GM18868 (cell line): ENCODE data around the gene SCAMP1.
"Not testable (repeated sequence)": the region's sequence is repeated elsewhere in the genome, so short reads cannot be mapped to it uniquely, and the experiment has no call there.

Experiments
- ATAC-seq: cut with Tn5 transposase; IDR thresholded peaks from one replicate; pipeline ENCODE4 v1.9.1; 2021; ENCODE audit warnings: mild to moderate bottlenecking, moderate library complexity; ENCODE audit not compliant: unreplicated experiment

Gene SCAMP1

GRCh38 chr5:78419396-78419795 is 59.0 kb downstream of the SCAMP1 start:
- no peak for ATAC-seq

GRCh38 chr5:78420548-78420947 is 60.1 kb downstream of the SCAMP1 start:
- no peak for ATAC-seq

GRCh38 chr5:78424665-78425064 is 64.2 kb downstream of the SCAMP1 start:
- ATAC-seq = no peak

- no peak for ATAC-seq
Observed at GRCh38 chr5:78429332-78429980, 69.0 kb downstream of the SCAMP1 start.

GRCh38 chr5:78430866-78431265 is 70.4 kb downstream of the SCAMP1 start:
- ATAC-seq = no peak

DNA sequence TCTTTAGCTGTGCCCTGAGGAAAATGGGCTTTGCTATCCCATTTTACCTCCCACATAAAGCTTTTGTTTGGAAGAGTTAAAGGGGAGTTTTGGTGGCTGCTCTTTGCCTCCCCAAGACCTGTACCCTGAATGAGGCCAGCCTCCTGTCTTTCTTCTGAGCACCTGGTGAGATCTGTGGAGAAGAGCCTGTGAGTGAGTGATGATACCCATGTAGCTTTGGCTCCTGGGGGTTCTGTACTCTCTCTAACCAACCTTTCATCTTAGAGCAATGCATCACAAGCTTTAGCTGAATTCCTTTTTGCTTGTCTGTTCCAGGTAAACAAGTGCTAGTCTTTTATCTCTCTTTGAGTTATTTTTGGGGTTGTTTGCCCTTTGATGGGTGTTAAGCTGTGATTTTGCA is 73.6 kb downstream of the SCAMP1 start:
- ATAC-seq = no peak

DNA sequence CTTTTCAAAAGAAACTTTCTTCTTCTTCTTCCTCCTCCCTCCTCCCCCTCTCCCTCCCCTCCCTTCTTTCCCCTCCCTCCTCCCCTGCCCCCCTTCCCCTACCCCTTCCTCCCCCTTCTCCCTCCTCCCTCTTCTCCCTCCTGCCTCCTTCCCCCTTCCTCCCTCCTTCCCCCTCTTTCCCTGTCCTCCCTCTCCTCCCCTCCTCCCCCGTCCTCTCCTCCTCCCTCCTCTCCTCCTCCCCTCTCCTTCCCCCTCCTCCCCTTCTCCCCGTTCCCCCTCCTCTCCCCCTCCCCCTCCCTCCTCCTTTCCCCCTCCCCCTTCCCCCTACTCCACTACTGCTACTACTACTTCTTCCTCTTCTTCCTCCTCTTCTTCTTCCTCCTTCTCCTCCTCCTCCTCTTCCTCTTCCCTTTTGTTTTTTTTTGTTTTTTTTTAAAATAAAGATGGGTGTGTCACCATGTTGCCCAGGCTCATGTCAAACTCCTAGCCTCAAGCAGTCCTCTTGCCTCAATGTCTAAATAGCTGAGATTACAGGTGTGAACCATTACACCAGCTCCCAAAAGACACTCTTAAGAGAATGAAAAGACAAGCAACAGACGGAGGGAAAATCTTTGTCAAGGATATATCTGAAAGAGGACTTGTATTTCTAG is 87.5 kb downstream of the SCAMP1 start:
- ATAC-seq = no peak

DNA sequence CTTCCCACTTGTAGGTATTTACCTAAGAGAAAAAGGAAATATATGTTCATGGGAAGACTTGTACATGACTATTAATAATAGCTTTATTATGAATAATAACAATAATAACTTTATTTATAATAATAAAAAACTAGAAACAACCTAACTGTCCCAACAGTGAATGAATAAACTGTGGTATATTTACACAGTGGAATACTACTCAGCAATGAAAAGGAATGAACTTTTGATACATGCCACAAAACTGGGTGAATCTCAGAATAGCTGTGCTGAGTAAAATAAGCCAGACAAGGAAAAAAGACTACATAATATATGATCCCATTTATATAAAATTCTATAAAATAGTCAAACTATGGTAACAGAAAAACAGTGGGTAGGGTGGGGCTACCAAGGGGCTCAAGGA is 88.7 kb downstream of the SCAMP1 start:
- ATAC-seq = no peak

DNA sequence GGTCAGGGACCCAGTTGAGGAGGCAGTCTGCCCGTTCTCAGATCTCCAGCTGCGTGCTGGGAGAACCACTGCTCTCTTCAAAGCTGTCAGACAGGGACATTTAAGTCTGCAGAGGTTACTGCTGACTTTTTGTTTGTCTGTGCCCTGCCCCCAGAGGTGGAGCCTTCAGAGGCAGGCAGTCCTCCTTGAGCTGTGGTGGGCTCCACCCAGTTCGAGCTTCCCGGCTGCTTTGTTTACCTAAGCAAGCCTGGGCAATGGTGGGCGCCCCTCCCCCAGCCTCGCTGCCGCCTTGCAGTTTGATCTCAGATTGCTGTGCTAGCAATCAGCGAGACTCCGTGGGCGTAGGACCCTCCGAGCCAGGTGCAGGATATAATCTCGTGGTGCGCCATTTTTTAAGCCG is 97.1 kb downstream of the SCAMP1 start:
- ATAC-seq = not testable (repeated sequence)

DNA sequence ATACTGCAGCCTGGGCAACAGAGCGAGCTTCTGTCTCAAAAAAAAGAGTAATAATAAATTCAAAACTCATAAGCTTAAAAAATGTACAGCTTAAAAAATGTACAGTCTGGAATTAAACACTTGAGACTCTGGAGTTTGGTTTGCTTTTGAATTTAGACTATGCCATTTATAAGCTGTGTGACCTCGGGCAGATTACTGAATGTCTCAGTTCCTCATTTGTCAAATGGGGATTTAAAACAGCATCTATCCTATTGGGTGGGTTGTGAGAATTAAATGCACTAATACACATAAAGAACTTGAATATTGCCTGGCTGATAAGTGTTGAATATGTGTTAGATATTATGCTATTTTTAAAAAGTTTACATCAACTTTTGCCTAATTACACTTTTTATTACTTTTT is 98.4 kb downstream of the SCAMP1 start:
- no peak for ATAC-seq

DNA sequence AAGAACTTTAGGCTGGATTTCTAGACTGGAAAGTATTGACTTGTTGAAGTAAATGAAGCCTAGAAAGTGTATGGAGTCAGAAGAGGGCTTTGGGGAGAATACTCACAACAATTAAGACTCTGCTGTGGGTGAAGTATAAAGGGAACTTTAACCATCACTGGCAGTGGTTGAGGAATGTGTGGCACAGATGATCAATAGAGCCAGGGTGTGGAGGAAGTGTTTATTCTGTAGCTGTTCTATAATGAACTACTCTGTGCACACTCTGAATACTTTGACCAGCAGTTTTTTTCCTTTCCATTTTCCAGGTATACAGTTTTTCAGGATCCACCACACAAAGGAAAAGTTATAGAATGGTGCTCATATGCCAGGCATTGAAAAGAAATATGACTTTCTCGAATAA is 106.7 kb downstream of the SCAMP1 start:
- ATAC-seq = no peak

GRCh38 chr5:78467752-78468357 is 107.4 kb downstream of the SCAMP1 start:
- no peak for ATAC-seq

DNA sequence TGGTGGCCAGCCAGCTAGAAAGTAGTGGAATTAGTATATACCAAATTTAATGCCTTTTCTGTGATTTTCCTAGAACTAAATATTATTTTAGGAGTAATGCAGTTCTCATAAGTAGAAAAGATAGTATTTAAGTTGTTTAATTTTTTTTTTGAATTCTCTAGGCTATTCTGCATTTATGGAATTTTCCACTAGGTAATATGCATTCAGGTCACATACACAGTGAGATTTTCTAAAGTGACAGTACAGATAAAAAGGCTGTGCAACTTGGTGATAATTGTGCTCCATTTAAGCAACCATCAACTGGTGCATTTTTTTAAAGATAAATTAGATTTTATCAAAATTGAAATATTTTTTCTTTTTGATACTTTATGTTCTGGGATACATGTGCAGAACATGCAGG is 111.5 kb downstream of the SCAMP1 start:
- no peak for ATAC-seq

DNA sequence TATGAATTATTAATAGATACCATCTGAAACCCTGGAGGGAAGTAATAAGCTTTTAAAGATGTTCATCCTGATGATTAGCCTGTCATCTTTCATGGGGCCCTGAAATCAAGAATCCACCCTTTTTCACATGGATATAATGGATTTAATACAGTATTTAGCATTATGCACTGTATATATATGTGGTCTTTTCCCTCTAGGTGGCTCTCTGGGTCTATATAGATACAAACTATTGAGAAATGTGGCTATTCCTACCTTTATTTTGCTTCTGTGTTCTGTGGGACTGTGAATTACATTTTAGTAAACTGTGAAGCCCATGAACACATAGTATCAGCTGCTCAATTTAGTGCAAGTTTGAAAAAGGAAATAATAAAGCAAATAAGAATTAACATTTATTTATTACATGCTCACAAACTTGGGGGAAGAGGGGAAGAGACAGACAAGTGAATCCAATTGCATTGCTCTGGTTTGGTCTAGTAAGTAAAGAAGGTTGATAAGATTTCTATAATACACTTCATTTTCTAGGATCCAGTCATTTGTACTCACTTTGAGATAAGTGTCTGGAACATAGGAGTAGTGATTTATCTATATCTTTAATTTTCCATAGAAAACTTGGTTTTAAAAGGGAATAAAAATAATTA is 112.2 kb downstream of the SCAMP1 start:
- ATAC-seq = no peak

DNA sequence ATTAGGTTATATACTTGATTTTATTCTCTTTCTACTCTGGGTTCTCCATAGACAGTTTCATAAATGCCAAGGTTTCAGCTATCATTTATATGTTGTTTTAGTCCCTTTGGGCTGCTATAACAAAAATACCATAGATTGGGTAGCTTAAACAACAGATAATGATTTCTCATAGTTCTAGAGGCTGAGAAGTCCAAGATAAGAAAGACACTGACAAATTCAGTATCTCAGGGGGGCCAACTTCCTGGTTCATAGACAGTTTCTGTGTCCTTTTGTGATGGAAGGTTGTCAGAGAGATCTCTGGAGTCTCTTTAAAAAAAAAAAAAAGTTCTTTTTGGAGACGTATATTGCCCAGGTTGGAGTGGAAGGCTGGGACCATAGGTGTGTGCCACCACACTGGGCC is 113.3 kb downstream of the SCAMP1 start:
- no peak for ATAC-seq

GRCh38 chr5:78475370-78475769 is 115.0 kb downstream of the SCAMP1 start:
- ATAC-seq = no peak

DNA sequence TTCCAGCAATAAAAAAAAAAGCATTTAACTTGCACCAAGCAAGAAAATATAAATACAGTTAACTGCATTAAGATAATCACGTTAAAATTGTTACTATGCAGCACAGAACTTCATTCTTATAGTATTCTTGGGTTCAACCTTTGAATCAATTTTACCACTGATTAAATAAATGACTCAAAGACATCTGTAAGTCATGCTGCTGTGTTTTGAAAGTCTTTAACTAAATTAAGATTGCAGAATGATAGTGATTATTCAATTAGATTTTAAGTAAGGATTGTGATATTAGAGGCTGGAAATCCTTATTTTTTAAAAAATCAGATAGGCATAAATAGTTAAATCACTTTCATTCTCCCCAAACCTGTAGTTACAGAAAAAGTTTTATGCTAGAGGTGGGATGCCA is 116.4 kb downstream of the SCAMP1 start:
- ATAC-seq = no peak

DNA sequence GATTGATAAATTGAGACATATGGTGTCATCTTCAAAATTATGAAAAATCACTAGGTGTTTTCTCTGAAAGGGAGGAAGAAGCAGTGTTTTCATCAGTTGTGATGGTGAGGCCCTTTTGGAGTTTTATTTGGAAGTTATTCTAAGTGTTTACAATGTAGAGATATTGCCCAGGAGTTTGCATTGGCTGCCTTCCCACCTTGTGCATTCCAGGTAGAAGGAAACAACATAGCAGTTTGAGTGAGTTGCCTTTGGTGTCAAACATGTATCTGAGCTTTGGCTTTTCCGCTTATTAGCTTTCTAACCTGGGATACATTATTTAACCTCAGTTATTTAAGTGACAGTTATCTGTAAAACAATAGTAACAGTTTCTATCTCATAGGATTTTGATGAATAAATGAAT is 122.5 kb downstream of the SCAMP1 start:
- no peak for ATAC-seq

DNA sequence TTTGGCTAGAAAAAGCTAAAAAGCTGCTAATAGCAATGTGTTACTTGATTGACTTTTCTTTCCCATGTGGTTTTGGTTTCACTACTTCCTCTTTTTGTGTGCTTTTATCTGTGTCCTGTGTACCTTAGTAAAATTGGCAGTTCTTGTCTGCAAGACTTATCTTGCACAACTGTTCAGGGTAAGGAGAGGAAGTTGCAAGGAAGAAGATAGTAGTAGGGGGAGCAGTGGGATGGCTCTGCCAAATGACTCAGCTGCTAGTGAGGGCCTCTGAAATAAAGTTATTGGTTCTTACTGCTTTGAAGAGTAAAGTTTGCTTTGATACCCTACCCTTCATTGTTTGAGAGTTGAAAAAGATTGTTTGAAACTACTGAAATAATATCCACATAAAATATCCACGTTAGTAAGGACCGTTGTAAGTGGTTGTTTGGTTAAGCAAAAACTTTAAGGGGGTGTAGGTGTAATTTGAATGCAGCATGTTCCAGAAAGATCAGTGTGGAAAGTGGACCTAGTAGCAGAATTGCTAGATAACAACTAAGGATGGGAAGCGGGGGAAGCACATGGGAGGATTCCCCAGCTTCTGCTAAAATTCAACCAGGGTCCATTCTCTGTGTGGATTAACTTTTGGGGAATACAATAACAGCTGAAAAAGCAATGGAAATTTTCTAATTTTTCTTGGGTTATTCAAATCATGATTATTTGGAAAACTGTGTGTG is 123.5 kb downstream of the SCAMP1 start:
- peak; percentile 96 for ATAC-seq

GRCh38 chr5:78486218-78486617 is 125.8 kb downstream of the SCAMP1 start:
- ATAC-seq = no peak

- no peak for ATAC-seq
Observed at GRCh38 chr5:78487846-78488245, 127.4 kb downstream of the SCAMP1 start.
